Nucleus accumbens (tissue), 56 donors: Measurements from ENCODE around the gene CD101.

Source experiments
- DNase-seq, 56 donors: peaks; one replicate each; lab custom pipeline; 2025; lab: John Stamatoyannopoulos, UW

The CD101 gene

GRCh38 chr1:116986421-116987255 is 14.9 kb upstream of the CD101 start:
- no peak for DNase-seq

GRCh38 chr1:116987256-116987555 is 14.4 kb upstream of the CD101 start:
- DNase-seq: peak in 2 of 56 donors; percentile 13 to 14

GRCh38 chr1:116988248-116988647 is 13.3 kb upstream of the CD101 start:
- no peak for DNase-seq

DNA sequence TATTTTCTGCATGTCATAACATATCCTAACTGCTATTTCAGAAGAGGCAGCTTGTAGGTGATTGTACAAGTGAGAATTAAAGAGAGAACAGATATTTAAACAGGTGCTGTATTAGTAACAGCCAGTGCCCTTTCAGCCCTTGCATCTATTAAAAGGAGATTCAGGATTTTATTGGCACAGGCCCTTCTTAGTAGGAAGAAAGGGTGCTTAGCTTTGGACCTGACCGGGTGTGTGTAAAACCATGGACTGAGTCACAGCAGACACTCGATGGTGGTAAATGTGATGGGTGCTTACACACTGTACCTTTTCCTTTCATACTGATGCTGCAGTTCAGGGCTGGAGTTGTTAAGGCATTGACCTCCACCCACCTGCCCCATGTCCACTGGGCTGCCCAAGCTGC is 12.7 kb upstream of the CD101 start:
- DNase-seq: no peak

DNA sequence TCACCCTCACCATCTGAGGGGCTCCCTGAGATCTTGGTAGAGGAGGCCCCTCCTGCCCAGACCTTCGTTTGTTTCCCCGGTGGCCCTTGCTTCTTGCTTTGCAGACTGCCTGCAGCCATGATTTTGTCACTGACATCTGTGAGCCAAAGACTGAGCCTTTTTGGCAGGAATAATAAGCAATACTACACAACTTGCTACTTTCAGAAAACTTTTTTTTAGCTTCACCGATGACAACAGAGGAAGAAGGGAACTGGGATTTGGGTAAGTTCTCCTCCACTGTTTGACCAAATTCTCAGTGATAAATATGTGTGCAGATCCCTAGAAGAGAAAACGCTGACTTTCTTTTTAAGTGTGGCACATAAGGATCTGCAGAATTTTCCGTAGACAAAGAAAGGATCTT is 11.7 kb upstream of the CD101 start:
- no peak for DNase-seq

GRCh38 chr1:116990612-116991151 is 10.9 kb upstream of the CD101 start:
- peak in 10 of 56 donors; percentile 10 to 51 (median 22) for DNase-seq

GRCh38 chr1:116991171-116991845 is 10.3 kb upstream of the CD101 start:
- no peak for DNase-seq

DNA sequence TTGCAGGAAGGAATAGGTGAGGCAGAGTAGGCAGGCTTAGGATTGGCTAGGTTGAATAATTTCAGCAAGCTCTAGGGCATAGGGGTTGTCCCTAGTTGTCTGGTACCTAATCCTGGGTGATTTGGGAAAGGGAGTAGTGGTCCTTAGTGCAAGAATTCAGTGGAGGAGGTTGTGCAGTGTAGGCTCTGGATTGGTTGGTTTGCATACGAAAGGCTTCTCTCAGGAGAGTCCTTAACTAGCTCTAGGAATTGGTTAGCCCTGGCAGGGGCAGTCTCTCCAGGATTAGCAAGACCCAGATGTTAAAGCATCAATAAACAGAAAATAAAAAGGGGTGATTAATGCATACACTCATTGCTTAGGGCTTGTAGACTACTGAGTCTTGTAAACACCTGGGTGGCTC is 9.6 kb upstream of the CD101 start:
- no peak for DNase-seq

DNA sequence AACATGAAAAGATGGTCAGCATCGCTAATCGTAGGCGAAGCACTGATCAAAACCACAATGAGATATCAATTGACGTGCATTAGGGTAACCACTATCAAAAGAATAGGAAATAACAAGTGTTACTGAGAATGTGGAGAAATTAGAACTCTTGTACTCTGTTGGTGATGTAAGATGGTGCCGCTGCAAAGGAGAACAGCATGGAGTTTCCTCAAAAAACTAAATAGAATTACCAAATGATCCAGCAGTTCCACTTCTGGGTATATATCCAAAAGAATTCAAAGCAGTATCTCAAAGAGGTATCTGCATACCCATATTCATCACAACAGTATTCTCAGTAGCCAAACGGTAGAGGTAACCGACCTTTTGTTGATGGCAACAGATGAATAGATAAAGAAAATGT is 8.3 kb upstream of the CD101 start:
- DNase-seq: no peak

DNA sequence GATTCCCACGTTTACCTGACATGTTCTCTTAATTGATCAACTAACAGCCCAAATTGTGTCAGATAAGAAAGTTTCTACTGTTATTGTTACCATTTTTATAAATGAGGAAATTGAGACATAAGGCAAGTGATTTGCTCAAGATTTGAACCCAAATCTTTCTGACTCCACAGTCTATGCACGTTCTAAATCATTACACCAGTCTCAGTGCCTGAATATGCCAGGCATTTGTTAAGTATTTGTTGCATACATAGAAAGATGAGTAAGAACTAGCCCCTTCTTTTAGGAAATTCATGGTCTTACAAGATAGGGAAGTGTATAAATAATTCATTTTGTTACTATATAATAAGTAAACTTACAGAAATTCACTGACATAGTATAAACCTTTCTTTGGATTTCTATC is 7.1 kb upstream of the CD101 start:
- no peak for DNase-seq

DNA sequence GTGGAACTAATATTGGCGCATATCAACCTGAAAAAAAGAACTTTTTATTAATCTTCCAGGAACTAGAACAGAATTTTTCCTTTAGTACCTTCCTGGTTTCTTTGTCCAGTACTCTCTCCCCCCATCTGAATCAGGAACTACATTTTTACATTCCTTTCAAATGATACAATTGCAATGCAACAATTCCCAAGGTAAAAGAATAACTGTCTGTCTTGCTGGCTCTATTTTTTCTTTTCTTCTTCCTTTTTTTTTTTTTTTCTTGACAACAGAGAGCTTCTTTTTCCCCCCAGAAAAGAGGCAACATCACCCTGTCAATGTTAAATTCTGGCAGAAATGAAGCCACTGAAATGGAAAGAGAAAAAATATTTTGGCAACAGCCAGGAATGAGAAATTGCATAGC is 4.5 kb upstream of the CD101 start:
- no peak for DNase-seq

DNA sequence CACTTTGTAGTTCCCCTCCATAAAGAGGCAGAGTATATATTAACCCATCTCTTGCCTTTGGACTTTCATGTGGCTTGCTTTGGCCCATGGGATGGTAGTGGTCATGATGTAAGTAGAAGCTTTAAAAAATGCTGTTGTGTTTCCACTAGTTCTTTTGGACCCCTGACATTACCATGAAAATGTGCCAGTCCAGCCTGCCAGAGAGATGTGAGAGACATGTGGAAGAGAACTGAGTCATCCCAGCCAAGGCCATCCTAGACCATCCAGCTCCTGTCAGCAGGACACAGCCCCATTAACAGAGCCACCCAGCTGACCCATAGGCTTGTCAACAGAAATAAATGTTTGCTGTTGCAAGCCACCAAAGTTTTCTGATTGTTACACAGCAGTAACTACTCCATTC is 3.9 kb upstream of the CD101 start:
- no peak for DNase-seq

DNA sequence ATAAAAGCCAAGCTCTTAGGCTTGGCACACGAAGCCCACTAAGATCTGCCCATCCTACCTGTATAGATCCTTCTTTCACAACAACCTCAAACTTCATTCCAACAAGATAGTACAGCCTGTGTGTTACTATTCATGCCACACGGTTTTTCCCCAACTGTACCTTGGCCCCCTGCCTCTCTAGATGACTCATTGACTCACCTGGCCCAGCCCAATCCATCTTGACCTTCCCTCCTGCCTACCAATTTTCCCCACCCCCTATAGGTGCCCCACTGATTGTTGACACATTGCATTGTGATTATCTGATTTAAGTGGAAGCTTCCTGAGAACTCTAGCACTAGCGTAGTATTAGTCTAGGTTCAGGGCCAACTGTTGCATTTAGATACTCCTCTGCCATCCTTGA is 2.0 kb upstream of the CD101 start:
- no peak for DNase-seq

- no peak for DNase-seq
These were observed 1.4 kb upstream of the CD101 start for GRCh38 chr1:117000142-117000541.

DNA sequence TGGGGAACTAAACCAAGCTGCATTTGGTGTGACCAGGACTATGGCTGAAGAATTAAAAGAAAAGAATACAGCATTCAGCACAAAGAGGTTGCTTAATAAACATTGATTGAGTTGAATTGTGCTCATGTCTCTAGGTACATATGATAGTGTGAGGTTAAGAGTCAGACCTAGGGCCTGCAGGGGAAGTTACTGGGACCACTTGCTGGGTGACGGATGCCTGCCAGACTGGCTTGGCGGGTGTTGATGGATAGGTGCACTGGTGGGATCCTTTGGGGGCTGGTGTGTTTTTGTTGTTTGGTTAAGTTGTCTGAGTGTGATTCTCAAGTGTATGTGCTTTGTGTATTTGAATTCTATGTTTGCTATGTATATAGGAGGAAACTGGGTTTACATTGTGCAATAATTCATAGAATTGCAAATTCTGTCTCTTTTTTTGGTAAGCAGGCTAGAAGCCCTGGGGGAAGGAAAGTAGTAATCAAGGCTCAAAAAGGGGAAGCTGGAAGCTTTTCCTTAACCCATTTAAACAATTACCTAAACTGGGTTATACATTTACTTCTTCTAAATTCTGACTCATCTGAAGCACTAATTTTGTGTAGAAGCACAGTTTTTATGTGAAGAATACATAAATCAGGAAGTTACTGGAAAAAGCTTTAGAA is 1.8 kb downstream of the CD101 start:
- no peak for DNase-seq

- DNase-seq: no peak
These were observed 6.1 kb downstream of the CD101 start for GRCh38 chr1:117007719-117008013.

DNA sequence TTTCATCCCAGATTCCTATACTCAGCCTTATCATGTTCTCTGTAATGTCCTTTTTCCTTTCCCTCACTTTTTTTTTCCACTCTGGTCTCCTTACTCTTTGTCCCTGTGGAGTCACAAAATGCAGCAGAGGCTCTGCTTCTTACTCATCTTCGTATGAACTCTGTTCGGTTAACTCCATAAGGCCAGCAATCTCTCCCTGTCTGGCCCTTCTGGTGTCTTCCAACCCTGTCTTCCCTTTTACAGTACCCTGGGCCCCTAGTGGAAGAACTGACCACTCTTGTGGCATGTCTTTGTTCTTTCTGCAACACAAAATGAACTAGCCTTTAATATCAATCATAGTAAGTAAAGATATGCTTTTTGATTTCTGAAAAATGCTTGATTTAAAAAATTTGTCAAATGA is 7.1 kb downstream of the CD101 start:
- DNase-seq: no peak

GRCh38 chr1:117009132-117009531 is 7.6 kb downstream of the CD101 start:
- no peak for DNase-seq

GRCh38 chr1:117010310-117010969 is 8.9 kb downstream of the CD101 start:
- no peak for DNase-seq

DNA sequence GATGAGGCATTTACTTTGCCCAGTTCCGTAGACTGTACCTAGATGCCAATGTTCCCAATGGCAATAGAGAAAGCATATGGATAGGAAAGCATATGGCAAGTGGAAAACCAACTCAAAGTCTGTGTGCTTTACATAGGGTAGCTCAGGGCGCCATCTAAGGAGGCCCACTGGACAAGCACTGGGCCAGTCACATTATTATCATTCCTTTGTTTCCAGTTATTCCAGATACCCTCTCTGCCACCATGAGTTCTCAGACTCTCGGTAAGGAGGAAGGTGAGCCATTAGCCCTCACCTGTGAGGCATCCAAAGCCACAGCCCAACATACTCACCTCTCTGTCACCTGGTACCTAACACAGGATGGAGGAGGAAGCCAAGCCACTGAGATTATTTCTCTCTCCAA is 9.8 kb downstream of the CD101 start:
- DNase-seq: no peak

DNA sequence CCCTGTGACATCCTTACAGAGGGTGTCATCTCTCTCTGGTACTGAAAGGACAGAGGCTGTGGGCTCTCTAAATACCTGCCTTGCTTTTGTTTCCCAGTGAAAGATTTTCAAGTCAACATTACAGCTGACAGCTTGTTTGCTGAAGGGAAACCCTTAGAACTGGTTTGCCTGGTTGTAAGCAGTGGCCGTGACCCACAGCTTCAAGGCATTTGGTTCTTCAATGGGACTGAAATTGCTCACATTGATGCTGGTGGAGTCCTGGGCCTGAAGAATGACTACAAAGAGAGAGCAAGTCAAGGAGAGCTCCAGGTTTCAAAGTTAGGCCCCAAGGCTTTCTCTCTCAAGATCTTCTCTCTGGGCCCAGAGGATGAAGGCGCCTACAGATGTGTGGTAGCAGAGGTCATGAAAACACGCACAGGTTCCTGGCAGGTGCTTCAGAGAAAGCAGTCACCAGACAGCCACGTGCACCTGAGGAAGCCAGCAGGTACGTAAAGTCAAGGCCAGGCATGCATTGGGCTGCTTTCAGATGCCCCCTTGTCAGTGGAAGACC is 11.8 kb downstream of the CD101 start:
- no peak for DNase-seq
